ENCODE data around the gene FAM171A1.

DNA sequence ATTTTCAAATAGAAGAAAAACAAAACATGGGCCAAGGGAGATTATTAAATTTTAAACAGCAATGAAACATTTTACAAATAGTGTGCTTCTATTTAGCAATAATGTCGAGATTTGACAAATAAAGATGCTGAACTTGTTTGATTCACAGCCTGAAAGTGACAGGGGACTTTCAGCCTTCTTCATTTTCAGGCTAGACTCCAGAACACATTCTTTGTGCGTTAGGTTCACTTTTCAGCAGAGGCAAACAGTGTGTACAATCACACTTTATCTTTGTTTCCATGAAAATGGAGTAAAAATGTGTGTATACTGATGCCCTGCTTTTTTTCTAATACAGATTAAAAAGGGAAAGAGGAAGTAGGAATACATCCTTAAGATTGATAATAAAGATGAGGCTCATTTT lies 35.6 kb downstream of the FAM171A1 start:
- TF ChIP-seq, protein P1, sequence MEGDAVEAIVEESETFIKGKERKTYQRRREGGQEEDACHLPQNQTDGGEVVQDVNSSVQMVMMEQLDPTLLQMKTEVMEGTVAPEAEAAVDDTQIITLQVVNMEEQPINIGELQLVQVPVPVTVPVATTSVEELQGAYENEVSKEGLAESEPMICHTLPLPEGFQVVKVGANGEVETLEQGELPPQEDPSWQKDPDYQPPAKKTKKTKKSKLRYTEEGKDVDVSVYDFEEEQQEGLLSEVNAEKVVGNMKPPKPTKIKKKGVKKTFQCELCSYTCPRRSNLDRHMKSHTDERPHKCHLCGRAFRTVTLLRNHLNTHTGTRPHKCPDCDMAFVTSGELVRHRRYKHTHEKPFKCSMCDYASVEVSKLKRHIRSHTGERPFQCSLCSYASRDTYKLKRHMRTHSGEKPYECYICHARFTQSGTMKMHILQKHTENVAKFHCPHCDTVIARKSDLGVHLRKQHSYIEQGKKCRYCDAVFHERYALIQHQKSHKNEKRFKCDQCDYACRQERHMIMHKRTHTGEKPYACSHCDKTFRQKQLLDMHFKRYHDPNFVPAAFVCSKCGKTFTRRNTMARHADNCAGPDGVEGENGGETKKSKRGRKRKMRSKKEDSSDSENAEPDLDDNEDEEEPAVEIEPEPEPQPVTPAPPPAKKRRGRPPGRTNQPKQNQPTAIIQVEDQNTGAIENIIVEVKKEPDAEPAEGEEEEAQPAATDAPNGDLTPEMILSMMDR (IDR thresholded peaks at IDR 0.05) = no peak
- TF ChIP-seq POLR2A (IDR thresholded peaks at IDR 0.05) (no peak), POLR2AphosphoS5 (IDR thresholded peaks at IDR 0.05) (no peak)

All from prostate gland (tissue), 2 donors.